Measurements from ENCODE around the gene SIGLEC8. TPM values are rescaled to one million over a fixed set of nuclear protein-coding genes. Genes with fewer than 3 reads are reported as not detected.

Gene SIGLEC8
- total RNA-seq, 8 experiments from 2014 or later, result 0.47 to 0.51 TPM; not detected in 6

- ATAC-seq (replicated peaks in 6 of 8), result no peak
- Histone ChIP-seq H3K4me3 (no peak overlapping the region), H3K27ac (no peak overlapping the region), H3K4me1 (replicated peaks in 1 of 2) (no peaks in the 10 kb centered on the region)
- 50 to 95% (median 82%) methylated on average over 1 to 11 of the region's 15 CpGs; no CpG with 5 or more reads in 1 of the 10 experiments for WGBS, 10 experiments
- in situ Hi-C loops (cut with MboI; ENCODE audit: low pct_unique_long_range_greater_than_20kb in 2 of 9, low sequenced_read_pairs in 9 of 9, unreplicated experiment in 9 of 9), result no loop called here
Observed at GRCh38 chr19:51410950-51411748, 47.1 kb downstream of the SIGLEC8 start.

GRCh38 chr19:51407511-51408131, 50.6 kb downstream of the SIGLEC8 start:
- WGBS, 10 experiments, result 5 to 80% (median 53%) methylated on average over 1 to 5 of the region's 6 CpGs; no CpG with 5 or more reads in 2 of the 10 experiments
- no peak overlapping the region for H3K4me3 ChIP-seq
- H3K27ac ChIP-seq, result no peak overlapping the region
- no peaks in the 10 kb centered on the region for H3K4me1 ChIP-seq (replicated peaks in 1 of 2)
- in situ Hi-C loops (cut with MboI; ENCODE audit: low pct_unique_long_range_greater_than_20kb in 2 of 9, low sequenced_read_pairs in 9 of 9, unreplicated experiment in 9 of 9), result no loop called here
- peak in 4 of 8 experiments; percentile 15 to 64 (median 26) for ATAC-seq (replicated peaks in 6 of 8)

- no peak for ATAC-seq (replicated peaks in 6 of 8)
- Histone ChIP-seq H3K4me1 (replicated peaks in 1 of 2) (no peaks in the 10 kb centered on the region), H3K4me3 (no peak overlapping the region), H3K27ac (no peak overlapping the region)
- WGBS, 10 experiments, result 17 to 100% (median 89%) methylated on average over 1 to 9 of the region's 9 CpGs
- in situ Hi-C loops (cut with MboI; ENCODE audit: low pct_unique_long_range_greater_than_20kb in 2 of 9, low sequenced_read_pairs in 9 of 9, unreplicated experiment in 9 of 9), result no loop called here
Observed at GRCh38 chr19:51402117-51402516, 56.1 kb downstream of the SIGLEC8 start.

Other genes starting within 250 kb of the SIGLEC8 start
- gene CD33, start 233.4 kb downstream of the SIGLEC8 start, total RNA-seq, result 10 to 100 TPM in 1 of 8 experiments, 1 to 10 TPM in 2, under 1 TPM in 3, not detected in 2; 0.09 to 26.1 (median 2.7) TPM
- 1 to 10 TPM in 1 of 8 experiments, under 1 TPM in 1, not detected in 6; 0.20 to 1.1 TPM for gene SIGLECL1, start 207.4 kb downstream of the SIGLEC8 start, total RNA-seq
- gene IGLON5, start 146.8 kb downstream of the SIGLEC8 start, total RNA-seq, result 10 to 100 TPM in 2 of 8 experiments, 1 to 10 TPM in 3, under 1 TPM in 3; 0.20 to 13.0 (median 5.7) TPM
- 1 to 10 TPM; 1.3 to 5.2 (median 2.2) TPM for gene VSIG10L, start 116.3 kb downstream of the SIGLEC8 start, total RNA-seq
- 100 to 1,000 TPM in 7 of 8 experiments, 10 to 100 TPM in 1; 64.7 to 217 (median 144) TPM for gene ETFB, start 92.1 kb downstream of the SIGLEC8 start, total RNA-seq
- 1 to 10 TPM in 7 of 8 experiments, under 1 TPM in 1; 0.36 to 4.1 (median 2.4) TPM for gene CLDND2, start 89.5 kb downstream of the SIGLEC8 start, total RNA-seq
- under 1 TPM in 1 of 8 experiments, not detected in 7; 0.27 TPM for gene NKG7, start 85.8 kb downstream of the SIGLEC8 start, total RNA-seq
- gene LIM2, start 70.5 kb downstream of the SIGLEC8 start, total RNA-seq, result under 1 TPM in 1 of 8 experiments, not detected in 7; 0.38 TPM
- gene C19orf84, start 67.9 kb downstream of the SIGLEC8 start, total RNA-seq, result 1 to 10 TPM in 2 of 8 experiments, under 1 TPM in 4, not detected in 2; 0.14 to 1.2 (median 0.58) TPM
- gene SIGLEC10, start 40.8 kb downstream of the SIGLEC8 start, total RNA-seq, result 1 to 10 TPM in 1 of 8 experiments, under 1 TPM in 5, not detected in 2; 0.05 to 1.2 (median 0.71) TPM
- gene CEACAM18, start 20.1 kb upstream of the SIGLEC8 start, total RNA-seq, result not detected
- gene SIGLEC12, start 43.3 kb upstream of the SIGLEC8 start, total RNA-seq, result under 1 TPM in 2 of 8 experiments, not detected in 6; 0.08 to 0.19 TPM
- not detected for gene SIGLEC6, start 73.2 kb upstream of the SIGLEC8 start, total RNA-seq
- 1 to 10 TPM; 3.0 to 9.5 (median 6.0) TPM for gene ZNF175, start 112.8 kb upstream of the SIGLEC8 start, total RNA-seq
- not detected for gene SIGLEC5, start 171.9 kb upstream of the SIGLEC8 start, total RNA-seq
- gene SIGLEC14, start 188.4 kb upstream of the SIGLEC8 start, total RNA-seq, result under 1 TPM in 1 of 8 experiments, not detected in 7; 0.24 TPM
- gene SPACA6, start 234.9 kb upstream of the SIGLEC8 start, total RNA-seq, result 10 to 100 TPM in 4 of 8 experiments, 1 to 10 TPM in 4; 2.6 to 41.8 (median 9.5) TPM